Measurements from ENCODE around the gene ECM2. TPM values are rescaled to one million over a fixed set of nuclear protein-coding genes. Genes with fewer than 3 reads are reported as not detected.

Gene ECM2
- total and polyA plus RNA-seq, 2 experiments from 2014 or later = 4.0 to 20.8 TPM

GRCh38 chr9:92501671-92502393 lies 34.0 kb downstream of the ECM2 start:
- TF ChIP-seq EZH2 (IDR thresholded peaks at IDR 0.05; ENCODE audit: borderline replicate concordance) (no peak), CTCF (IDR thresholded peaks at IDR 0.05; ENCODE audit: poor library complexity) (peak; percentile 47)
- peak; percentile 57 for DNase-seq (ENCODE audit: low spot score)

DNA sequence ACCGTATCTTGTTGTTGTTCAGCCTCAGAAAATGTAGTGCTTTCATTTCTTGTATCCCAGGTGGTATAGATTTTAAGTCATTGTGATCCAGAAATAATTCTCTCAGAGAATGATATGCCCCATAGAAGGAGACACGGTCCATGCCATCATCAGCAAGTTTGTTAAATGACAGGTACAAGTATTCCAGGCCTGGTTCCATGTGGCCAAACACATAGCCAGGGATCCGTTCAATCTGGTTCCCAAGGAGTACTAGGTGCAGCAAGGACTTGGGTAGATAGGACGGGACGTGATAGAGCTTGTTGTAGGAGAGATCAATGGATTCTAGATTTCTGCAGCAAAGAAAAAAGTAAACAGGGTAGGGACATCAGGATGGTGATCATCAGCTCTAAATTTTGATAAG lies 35.1 kb downstream of the ECM2 start:
- Histone ChIP-seq H3K79me2 (no peaks in the 10 kb centered on the region), H3K4me1 (ENCODE audit: insufficient read depth) (no peaks in the 10 kb centered on the region), H2AFZ (no peak overlapping the region), H3K4me3 (no peak overlapping the region), H3K4me2 (no peak overlapping the region), H4K20me1 (ENCODE audit: insufficient read depth, poor library complexity, severe bottlenecking) (no peaks in the 10 kb centered on the region), H3K9me2 (replicated peaks; ENCODE audit: insufficient read depth) (no peaks in the 10 kb centered on the region), H3K27me3 (no peaks in the 10 kb centered on the region), H3K36me3 (replicated peaks; ENCODE audit: insufficient read depth, low read depth) (no peaks in the 10 kb centered on the region), H3K9me3 (ENCODE audit: low read depth) (no peaks in the 10 kb centered on the region), H3K27ac (no peak overlapping the region)
- no peak for DNase-seq (ENCODE audit: low spot score)
- no peak for TF ChIP-seq EZH2phosphoT487 (IDR thresholded peaks at IDR 0.05; ENCODE audit: low read depth, severe bottlenecking, unreplicated experiment)
- no peak for TF ChIP-seq EZH2 (IDR thresholded peaks at IDR 0.05; ENCODE audit: borderline replicate concordance)
- no peak for TF ChIP-seq CTCF (IDR thresholded peaks at IDR 0.05; ENCODE audit: poor library complexity)
- WGBS (ENCODE audit: low lambda C conversion rate, missing lambda C conversion rate) = 98% methylated on average over 5 of the region's 5 CpGs

More at GRCh38 chr9:92501671-92502393, 34.0 kb downstream of the ECM2 start:
- Histone ChIP-seq H3K9me2 (replicated peaks; ENCODE audit: insufficient read depth) (no peaks in the 10 kb centered on the region), H4K20me1 (ENCODE audit: insufficient read depth, poor library complexity, severe bottlenecking) (no peaks in the 10 kb centered on the region), H3K36me3 (replicated peaks; ENCODE audit: insufficient read depth, low read depth) (no peaks in the 10 kb centered on the region), H3K27me3 (no peaks in the 10 kb centered on the region), H3K4me3 (no peak overlapping the region), H3K79me2 (no peaks in the 10 kb centered on the region), H2AFZ (no peak overlapping the region), H3K4me1 (ENCODE audit: insufficient read depth) (peaks cover 7% of the 10 kb centered on the region), H3K27ac (no peak overlapping the region), H3K4me2 (no peak overlapping the region), H3K9me3 (ENCODE audit: low read depth) (no peaks in the 10 kb centered on the region)
- WGBS (ENCODE audit: low lambda C conversion rate, missing lambda C conversion rate) = 83% methylated on average over 5 of the region's 5 CpGs

GRCh38 chr9:92499701-92500100 lies 36.1 kb downstream of the ECM2 start:
- Histone ChIP-seq H3K27ac (no peak overlapping the region), H3K9me2 (replicated peaks; ENCODE audit: insufficient read depth) (no peaks in the 10 kb centered on the region), H4K20me1 (ENCODE audit: insufficient read depth, poor library complexity, severe bottlenecking) (no peaks in the 10 kb centered on the region), H3K79me2 (no peaks in the 10 kb centered on the region), H3K4me2 (no peak overlapping the region), H3K4me1 (ENCODE audit: insufficient read depth) (no peaks in the 10 kb centered on the region), H3K36me3 (replicated peaks; ENCODE audit: insufficient read depth, low read depth) (no peaks in the 10 kb centered on the region), H2AFZ (no peak overlapping the region), H3K27me3 (no peaks in the 10 kb centered on the region), H3K9me3 (ENCODE audit: low read depth) (no peaks in the 10 kb centered on the region), H3K4me3 (no peak overlapping the region)
- DNase-seq (ENCODE audit: low spot score) = no peak
- 79% methylated on average over 2 of the region's 2 CpGs for WGBS (ENCODE audit: low lambda C conversion rate, missing lambda C conversion rate)
- TF ChIP-seq CTCF (IDR thresholded peaks at IDR 0.05; ENCODE audit: poor library complexity) (no peak), EZH2 (IDR thresholded peaks at IDR 0.05; ENCODE audit: borderline replicate concordance) (no peak), EZH2phosphoT487 (IDR thresholded peaks at IDR 0.05; ENCODE audit: low read depth, severe bottlenecking, unreplicated experiment) (no peak)
